ENCODE results near the gene PRXL2A. TPM values are rescaled to one million over a fixed set of nuclear protein-coding genes. Genes with fewer than 3 reads are reported as not detected.

Gene PRXL2A
- total RNA-seq, 2 donors from 2014 or later: 101 to 127 TPM

GRCh38 chr10:80394358-80394916 is 13.9 kb upstream of the PRXL2A start:
- H3K9me3 ChIP-seq (ENCODE audit: control insufficient read depth, low read length): no peaks in the 10 kb centered on the region
- no peak overlapping the region for H3K9ac ChIP-seq (ENCODE audit: extremely low read depth, low read length, poor library complexity, severe bottlenecking)
- no peak overlapping the region for H3K27ac ChIP-seq (ENCODE audit: low read depth, low read length)
- no peaks in the 10 kb centered on the region for H3K4me1 ChIP-seq (ENCODE audit: control insufficient read depth, insufficient read depth, low read length)
- 92 to 100% methylated on average over 1 to 2 of the region's 2 CpGs for WGBS, 2 experiments (ENCODE audit: insufficient coverage in 1 of 2, insufficient read length in 1 of 2)
- H3K4me1 Mint-ChIP-seq: no peaks in the 10 kb centered on the region
- H3K9me3 Mint-ChIP-seq: no peaks in the 10 kb centered on the region
- H3K4me3 Mint-ChIP-seq: no peak overlapping the region
- H3K4me3 ChIP-seq (ENCODE audit: low read length): no peak overlapping the region
- no peaks in the 10 kb centered on the region for H3K27me3 Mint-ChIP-seq (ENCODE audit: insufficient read depth)
- no peaks in the 10 kb centered on the region for H3K27me3 ChIP-seq (ENCODE audit: control insufficient read depth, insufficient read depth, low read length, poor library complexity, severe bottlenecking)
- no peak for TF ChIP-seq CTCF (conservative IDR thresholded peaks at IDR 0.05)
- H3K36me3 ChIP-seq (ENCODE audit: control insufficient read depth, insufficient read depth, low read length): no peaks in the 10 kb centered on the region
- no peak for DNase-seq
- no peaks in the 10 kb centered on the region for H3K36me3 Mint-ChIP-seq (ENCODE audit: low read depth)
- no peak overlapping the region for H3K27ac Mint-ChIP-seq

GRCh38 chr10:80397014-80397413 is 11.3 kb upstream of the PRXL2A start:
- Histone ChIP-seq H3K9me3 (ENCODE audit: control insufficient read depth, low read length) (no peaks in the 10 kb centered on the region), H3K4me3 (ENCODE audit: low read length) (no peak overlapping the region), H3K9ac (ENCODE audit: extremely low read depth, low read length, poor library complexity, severe bottlenecking) (no peak overlapping the region), H3K27me3 (ENCODE audit: control insufficient read depth, insufficient read depth, low read length, poor library complexity, severe bottlenecking) (no peaks in the 10 kb centered on the region), H3K27ac (ENCODE audit: low read depth, low read length) (no peak overlapping the region), H3K36me3 (ENCODE audit: control insufficient read depth, insufficient read depth, low read length) (no peaks in the 10 kb centered on the region), H3K4me1 (ENCODE audit: control insufficient read depth, insufficient read depth, low read length) (no peaks in the 10 kb centered on the region)
- Mint-ChIP-seq H3K27me3 (ENCODE audit: insufficient read depth) (no peaks in the 10 kb centered on the region), H3K4me3 (no peak overlapping the region), H3K9me3 (no peaks in the 10 kb centered on the region), H3K27ac (no peak overlapping the region), H3K36me3 (ENCODE audit: low read depth) (no peaks in the 10 kb centered on the region), H3K4me1 (no peaks in the 10 kb centered on the region)
- WGBS, 2 experiments (ENCODE audit: insufficient coverage in 1 of 2, insufficient read length in 1 of 2): 92 to 100% methylated on average over 1 to 2 of the region's 2 CpGs
- no peak for TF ChIP-seq CTCF (conservative IDR thresholded peaks at IDR 0.05)
- no peak for DNase-seq

GRCh38 chr10:80400136-80400804 is 8.1 kb upstream of the PRXL2A start:
- Mint-ChIP-seq H3K4me3 (no peak overlapping the region), H3K4me1 (no peaks in the 10 kb centered on the region), H3K9me3 (no peaks in the 10 kb centered on the region), H3K36me3 (ENCODE audit: low read depth) (no peaks in the 10 kb centered on the region), H3K27ac (no peak overlapping the region), H3K27me3 (ENCODE audit: insufficient read depth) (no peaks in the 10 kb centered on the region)
- no peak for TF ChIP-seq CTCF (conservative IDR thresholded peaks at IDR 0.05)
- H3K9me3 ChIP-seq (ENCODE audit: control insufficient read depth, low read length): no peaks in the 10 kb centered on the region
- no peak overlapping the region for H3K4me3 ChIP-seq (ENCODE audit: low read length)
- H3K27ac ChIP-seq (ENCODE audit: low read depth, low read length): no peak overlapping the region
- no peaks in the 10 kb centered on the region for H3K4me1 ChIP-seq (ENCODE audit: control insufficient read depth, insufficient read depth, low read length)
- H3K27me3 ChIP-seq (ENCODE audit: control insufficient read depth, insufficient read depth, low read length, poor library complexity, severe bottlenecking): no peaks in the 10 kb centered on the region
- WGBS, 2 experiments (ENCODE audit: insufficient coverage in 1 of 2, insufficient read length in 1 of 2): 93 to 94% methylated on average over 6 to 8 of the region's 8 CpGs
- H3K9ac ChIP-seq (ENCODE audit: extremely low read depth, low read length, poor library complexity, severe bottlenecking): no peak overlapping the region
- DNase-seq: no peak
- no peaks in the 10 kb centered on the region for H3K36me3 ChIP-seq (ENCODE audit: control insufficient read depth, insufficient read depth, low read length)
